Measurements from ENCODE around the gene DTD2. TPM values are rescaled to one million over a fixed set of nuclear protein-coding genes. Genes with fewer than 3 reads are reported as not detected.
A peak's percentile ranks its signal among the peaks of the same experiment; 100 is the strongest.
"Not testable (repeated sequence)": the region's sequence is repeated elsewhere in the genome, so short reads cannot be mapped to it uniquely, and the experiment has no call there.

The DTD2 gene
- total and polyA plus RNA-seq, 5 experiments from 2014 or later, result 19.6 to 26.9 (median 23.1) TPM

- POLR2A ChIA-PET, ATAC-seq, DNase-seq: not testable (repeated sequence)
These were observed 20.1 kb downstream of the DTD2 start for GRCh38 chr14:31437045-31437691.

GRCh38 chr14:31435276-31435675 is 22.0 kb downstream of the DTD2 start:
- POLR2A ChIA-PET, result no interaction called here
- no peak for DNase-seq
- Mint-ChIP-seq H3K4me3 (no peak overlapping the region), H3K36me3 (peaks cover 8 to 21% (median 8%) of the 10 kb centered on the region in 3 donors), H3K27ac (no peak overlapping the region), H3K9me3 (peaks cover 0 to 10% (median 3%) of the 10 kb centered on the region in 9 donors), H3K27me3 (no peaks in the 10 kb centered on the region), H3K4me1 (peaks cover 0 to 6% (median 2%) of the 10 kb centered on the region in 4 donors)
- ATAC-seq, result no peak

More at GRCh38 chr14:31437045-31437691, 20.1 kb downstream of the DTD2 start:
- H3K27me3 Mint-ChIP-seq, H3K4me3 Mint-ChIP-seq, H3K9me3 Mint-ChIP-seq, H3K4me1 Mint-ChIP-seq, H3K27ac Mint-ChIP-seq: not testable (repeated sequence)
- H3K36me3 Mint-ChIP-seq, result peaks cover 3 to 16% (median 4%) of the 10 kb centered on the region in 3 donors

GRCh38 chr14:31430634-31431264 is 26.6 kb downstream of the DTD2 start:
- H3K27ac Mint-ChIP-seq, result no peak overlapping the region
- no peak for ATAC-seq
- H3K9me3 Mint-ChIP-seq, result peaks cover 0 to 10% (median 2%) of the 10 kb centered on the region in 9 donors
- peaks cover 0 to 4% (median 2%) of the 10 kb centered on the region in 4 donors for H3K4me1 Mint-ChIP-seq
- peaks cover 6 to 12% (median 8%) of the 10 kb centered on the region in 3 donors for H3K36me3 Mint-ChIP-seq
- H3K27me3 Mint-ChIP-seq, result no peaks in the 10 kb centered on the region
- no peak for DNase-seq
- POLR2A ChIA-PET, result interaction anchor here (0.7 kb wide), 1 partner anchor 636 kb away, joined by 3 read pairs; no protein-coding TSS in a partner anchor
- no peak overlapping the region for H3K4me3 Mint-ChIP-seq

- H3K27ac Mint-ChIP-seq, result no peak overlapping the region
- peaks cover 0 to 10% (median 2%) of the 10 kb centered on the region in 9 donors for H3K9me3 Mint-ChIP-seq
- POLR2A ChIA-PET, result no interaction called here
- no peaks in the 10 kb centered on the region for H3K27me3 Mint-ChIP-seq
- ATAC-seq (no peak), DNase-seq (no peak)
- no peak overlapping the region for H3K4me3 Mint-ChIP-seq
- peaks cover 6 to 12% (median 8%) of the 10 kb centered on the region in 3 donors for H3K36me3 Mint-ChIP-seq
- peaks cover 0 to 1% (median 0%) of the 10 kb centered on the region in 4 donors for H3K4me1 Mint-ChIP-seq
These were observed 27.5 kb downstream of the DTD2 start for GRCh38 chr14:31429791-31430190.

- peaks cover 0 to 10% (median 2%) of the 10 kb centered on the region in 9 donors for H3K9me3 Mint-ChIP-seq
- no peak overlapping the region for H3K27ac Mint-ChIP-seq
- POLR2A ChIA-PET, result no interaction called here
- H3K36me3 Mint-ChIP-seq, result peaks cover 6 to 12% (median 8%) of the 10 kb centered on the region in 3 donors
- H3K27me3 Mint-ChIP-seq, result no peaks in the 10 kb centered on the region
- peaks cover 0 to 1% (median 0%) of the 10 kb centered on the region in 4 donors for H3K4me1 Mint-ChIP-seq
- ATAC-seq (no peak), DNase-seq (no peak)
- H3K4me3 Mint-ChIP-seq, result no peak overlapping the region
These were observed 29.3 kb downstream of the DTD2 start for GRCh38 chr14:31428011-31428410.

- ATAC-seq, result no peak
These were observed 30.6 kb downstream of the DTD2 start for GRCh38 chr14:31426663-31427062.

GRCh38 chr14:31425905-31426304 is 31.4 kb downstream of the DTD2 start:
- POLR2A ChIA-PET, result interaction anchor here (0.6 kb wide), 1 partner anchor 38 kb away, joined by 4 read pairs; no protein-coding TSS in a partner anchor
- no peaks in the 10 kb centered on the region for H3K27me3 Mint-ChIP-seq
- ATAC-seq (no peak), DNase-seq (no peak)
- H3K36me3 Mint-ChIP-seq, result peaks cover 0 to 3% (median 0%) of the 10 kb centered on the region in 3 donors
- peaks cover 0 to 2% (median 0%) of the 10 kb centered on the region in 9 donors for H3K9me3 Mint-ChIP-seq
- no peak overlapping the region for H3K27ac Mint-ChIP-seq
- H3K4me3 Mint-ChIP-seq, result no peak overlapping the region
- peaks cover 3 to 6% (median 5%) of the 10 kb centered on the region in 4 donors for H3K4me1 Mint-ChIP-seq

More at GRCh38 chr14:31426663-31427062, 30.6 kb downstream of the DTD2 start:
- H3K4me1 Mint-ChIP-seq, result no peaks in the 10 kb centered on the region
- POLR2A ChIA-PET, result no interaction called here
- H3K4me3 Mint-ChIP-seq, result no peak overlapping the region
- no peaks in the 10 kb centered on the region for H3K27me3 Mint-ChIP-seq
- peaks cover 0 to 7% (median 0%) of the 10 kb centered on the region in 3 donors for H3K36me3 Mint-ChIP-seq
- no peak for DNase-seq
- H3K9me3 Mint-ChIP-seq, result peaks cover 0 to 2% (median 0%) of the 10 kb centered on the region in 9 donors
- peak overlapping the region in 1 of 10 donors; percentile 7 for H3K27ac Mint-ChIP-seq

- Mint-ChIP-seq H3K27ac (peak overlapping the region in 9 of 10 donors; percentile 43 to 98 (median 92)), H3K36me3 (no peaks in the 10 kb centered on the region), H3K27me3 (no peaks in the 10 kb centered on the region), H3K4me1 (peaks cover 8 to 28% (median 19%) of the 10 kb centered on the region in 4 donors), H3K9me3 (no peaks in the 10 kb centered on the region), H3K4me3 (peak overlapping the region; percentile 92 to 100 (median 98))
- ATAC-seq (no peak), DNase-seq (no peak)
- POLR2A ChIA-PET, result interaction anchor here (1.1 to 2.3 kb wide), 4 partner anchors 33 to 214 kb away, joined by 3 to 22 read pairs (median 12); partner anchors contain the start of genes DTD2, HECTD1 and NUBPL
These were observed 36.1 kb downstream of the DTD2 start for GRCh38 chr14:31421200-31421599.

GRCh38 chr14:31420319-31421111 is 36.8 kb downstream of the DTD2 start, which contains the start of gene HEATR5A:
TSS of gene HEATR5A (minus strand) at chr14:31420550. CDS start at chr14:31402975, 17,575 bp downstream.
- Mint-ChIP-seq H3K27me3 (no peaks in the 10 kb centered on the region), H3K9me3 (no peaks in the 10 kb centered on the region), H3K36me3 (no peaks in the 10 kb centered on the region), H3K4me3 (peak within 1 kb of the TSS; percentile 92 to 100 (median 98)), H3K4me1 (peaks cover 8 to 28% (median 19%) of the 10 kb centered on the region in 4 donors), H3K27ac (peak within 1 kb of the TSS; percentile 72 to 98 (median 93))
- POLR2A ChIA-PET, result interaction anchor here (0.5 to 2.3 kb wide), 7 partner anchors 10 to 395 kb away, joined by 3 to 22 read pairs (median 7); partner anchors contain the start of genes AP4S1, DTD2, HECTD1 and NUBPL
- peak; percentile 82 to 94 (median 90) for DNase-seq
- ATAC-seq, result peak; percentile 95 to 96

- Mint-ChIP-seq H3K4me3 (peak overlapping the region; percentile 92 to 100 (median 98)), H3K4me1 (peaks cover 8 to 31% (median 23%) of the 10 kb centered on the region in 4 donors), H3K9me3 (no peaks in the 10 kb centered on the region), H3K36me3 (no peaks in the 10 kb centered on the region), H3K27me3 (no peaks in the 10 kb centered on the region), H3K27ac (peak overlapping the region; percentile 19 to 98 (median 92))
- POLR2A ChIA-PET, result interaction anchor here (1.1 to 2.3 kb wide), 5 partner anchors 35 to 394 kb away, joined by 3 to 22 read pairs (median 11); partner anchors contain the start of genes AP4S1, DTD2, HECTD1 and NUBPL
- peak in 4 of 10 donors; percentile 4 to 18 (median 7) for DNase-seq
- ATAC-seq, result peak; percentile 12 to 37
These were observed 37.4 kb downstream of the DTD2 start for GRCh38 chr14:31419967-31420318.

GRCh38 chr14:31419179-31419966 is 37.9 kb downstream of the DTD2 start:
- Mint-ChIP-seq H3K4me1 (peaks cover 11 to 33% (median 25%) of the 10 kb centered on the region in 4 donors), H3K27ac (peak overlapping the region in 6 of 10 donors; percentile 2 to 67 (median 31)), H3K4me3 (peak overlapping the region; percentile 92 to 100 (median 98)), H3K36me3 (no peaks in the 10 kb centered on the region), H3K9me3 (no peaks in the 10 kb centered on the region), H3K27me3 (no peaks in the 10 kb centered on the region)
- POLR2A ChIA-PET, result interaction anchor here (2.0 to 2.3 kb wide), 3 partner anchors 38 to 394 kb away, joined by 11 to 22 read pairs (median 16); partner anchors contain the start of genes AP4S1, DTD2, HECTD1 and STRN3
- ATAC-seq (no peak), DNase-seq (peak in 2 of 10 donors; percentile 2 to 4)
